HEK293 (cell line): ENCODE measurements around the gene CAPN13.

Experiments
- CTCF ChIA-PET: fragments of 350-600 bp; formaldehyde crosslinking; extraction: SDS; loops from one replicate; lab custom pipeline; 2021; ENCODE audit warnings: antibody characterized with exemption; lab: Yijun Ruan, JAX
- POLR2A ChIA-PET: fragments of 300-600 bp; formaldehyde crosslinking; extraction: SDS; loops from one replicate; lab custom pipeline; 2020; ENCODE audit warnings: antibody characterized with exemption, inconsistent platforms; lab: Yijun Ruan, JAX
- H3K27ac ChIP-seq: fragments of 200-500 bp; sonication (Bioruptor generic); 2 replicates; pipeline ENCODE4 v1.5.1; 2014; ENCODE audit warnings: low read depth, low read length, control low read depth, inconsistent platforms; ENCODE audit errors: extremely low read depth
- H3K36me3 ChIP-seq, 2 experiments: fragments of 200-500 bp in 1 of 2; sonication (Bioruptor generic) in 1 of 2; 1 replicate in 1 of 2; 2 replicates in 1 of 2; pipeline ENCODE4 v1.5.1; 2014 to 2017; ENCODE audit warnings: inconsistent platforms in 2 of 2, low read length in 2 of 2; ENCODE audit not compliant: control insufficient read depth in 2 of 2, insufficient read depth in 1 of 2
- H3K4me1 ChIP-seq: fragments of 200-500 bp; sonication (Bioruptor generic); 2 replicates; pipeline ENCODE4 v1.5.1; 2014; ENCODE audit warnings: mild to moderate bottlenecking, low read length, inconsistent platforms; ENCODE audit not compliant: control insufficient read depth, insufficient read depth
- H3K4me3 ChIP-seq: 2 replicates; pipeline ENCODE4 v1.5.1; 2011; ENCODE audit warnings: low read depth, mild to moderate bottlenecking, control low read depth, low read length, moderate library complexity
- H3K9me3 ChIP-seq: fragments of 200-500 bp; sonication (Bioruptor generic); 2 replicates; pipeline ENCODE4 v1.5.1; 2014; ENCODE audit warnings: low read depth, low read length, inconsistent platforms; ENCODE audit not compliant: control insufficient read depth, insufficient read depth
- BCL11A ChIP-seq: fragments of 450-650 bp; formaldehyde crosslinking; IDR thresholded peaks from 2 replicates; pipeline ENCODE4 v1.5.1; 2016; ENCODE audit warnings: low read depth, missing biosample characterization, missing genetic modification characterization
- GLIS1 ChIP-seq: fragments of 450-650 bp; formaldehyde crosslinking; IDR thresholded peaks from 2 replicates; pipeline ENCODE4 v1.5.1; 2016; ENCODE audit warnings: missing biosample characterization, missing genetic modification characterization
- KLF16 ChIP-seq: fragments of 450-650 bp; formaldehyde crosslinking; IDR thresholded peaks from 2 replicates; pipeline ENCODE4 v1.5.1; 2017; ENCODE audit warnings: missing biosample characterization, missing genetic modification characterization
- RBAK ChIP-seq: fragments of 450-650 bp; formaldehyde crosslinking; IDR thresholded peaks from 2 replicates; pipeline ENCODE4 v1.5.1; 2016; ENCODE audit warnings: missing biosample characterization, missing genetic modification characterization
- SALL2 ChIP-seq: fragments of 450-650 bp; formaldehyde crosslinking; IDR thresholded peaks from 2 replicates; pipeline ENCODE4 v1.5.0; 2017; ENCODE audit warnings: missing biosample characterization, mild to moderate bottlenecking, missing genetic modification characterization, borderline replicate concordance
- YY2 ChIP-seq: fragments of 450-650 bp; formaldehyde crosslinking; IDR thresholded peaks from 2 replicates; pipeline ENCODE4 v1.5.1; 2016; ENCODE audit warnings: missing biosample characterization, missing genetic modification characterization
- ZNF133 ChIP-seq: fragments of 450-650 bp; formaldehyde crosslinking; IDR thresholded peaks from 2 replicates; pipeline ENCODE4 v1.5.1; 2016; ENCODE audit warnings: missing biosample characterization, missing genetic modification characterization
- ZNF157 ChIP-seq: fragments of 450-650 bp; formaldehyde crosslinking; IDR thresholded peaks from 2 replicates; pipeline ENCODE4 v1.5.1; 2016; ENCODE audit warnings: missing biosample characterization, missing genetic modification characterization
- ZNF169 ChIP-seq: fragments of 450-650 bp; formaldehyde crosslinking; IDR thresholded peaks from 2 replicates; pipeline ENCODE4 v1.5.1; 2016; ENCODE audit warnings: missing biosample characterization, missing genetic modification characterization
- ZNF2 ChIP-seq: fragments of 450-650 bp; formaldehyde crosslinking; IDR thresholded peaks from 2 replicates; pipeline ENCODE4 v1.5.1; 2016; ENCODE audit warnings: missing biosample characterization, missing genetic modification characterization
- ZNF202 ChIP-seq: fragments of 450-650 bp; formaldehyde crosslinking; IDR thresholded peaks from 2 replicates; pipeline ENCODE4 v1.5.1; 2016; ENCODE audit warnings: missing biosample characterization, missing genetic modification characterization, borderline replicate concordance
- ZNF292 ChIP-seq: fragments of 450-650 bp; formaldehyde crosslinking; IDR thresholded peaks from 2 replicates; pipeline ENCODE4 v1.5.1; 2016; ENCODE audit warnings: low read depth, missing biosample characterization, missing genetic modification characterization, borderline replicate concordance
- ZNF341 ChIP-seq: fragments of 450-650 bp; formaldehyde crosslinking; IDR thresholded peaks from 2 replicates; pipeline ENCODE4; 2016; ENCODE audit warnings: low read depth, missing biosample characterization, missing genetic modification characterization
- ZNF350 ChIP-seq: fragments of 450-650 bp; formaldehyde crosslinking; IDR thresholded peaks from 2 replicates; pipeline ENCODE4 v1.5.0; 2017; ENCODE audit warnings: missing biosample characterization, mild to moderate bottlenecking, missing genetic modification characterization
- ZNF366 ChIP-seq: fragments of 450-650 bp; formaldehyde crosslinking; conservative IDR thresholded peaks from 2 replicates; pipeline ENCODE4 v1.5.1; 2016; ENCODE audit warnings: missing biosample characterization, missing genetic modification characterization
- ZNF433 ChIP-seq: fragments of 450-650 bp; formaldehyde crosslinking; IDR thresholded peaks from 2 replicates; pipeline ENCODE4 v1.5.1; 2016; ENCODE audit warnings: missing biosample characterization, missing genetic modification characterization, low read depth
- ZNF514 ChIP-seq: fragments of 450-650 bp; formaldehyde crosslinking; IDR thresholded peaks from 2 replicates; pipeline ENCODE4 v1.5.1; 2016; ENCODE audit warnings: missing biosample characterization, missing genetic modification characterization
- ZNF645 ChIP-seq: fragments of 450-650 bp; formaldehyde crosslinking; IDR thresholded peaks from 2 replicates; pipeline ENCODE4; 2016; ENCODE audit warnings: missing biosample characterization, missing genetic modification characterization
- ZNF658 ChIP-seq: fragments of 450-650 bp; formaldehyde crosslinking; IDR thresholded peaks from 2 replicates; pipeline ENCODE4; 2016; ENCODE audit warnings: missing biosample characterization, missing genetic modification characterization
- ZNF76 ChIP-seq: fragments of 450-650 bp; formaldehyde crosslinking; IDR thresholded peaks from 2 replicates; pipeline ENCODE4; 2016; ENCODE audit warnings: low read depth, missing biosample characterization, missing genetic modification characterization, borderline replicate concordance
- ZNF785 ChIP-seq: fragments of 450-650 bp; formaldehyde crosslinking; IDR thresholded peaks from 2 replicates; pipeline ENCODE4 v1.5.1; 2016; ENCODE audit warnings: missing biosample characterization, missing genetic modification characterization
- TF ChIP-seq, protein P1 (sequence below): fragments of 450-650 bp; formaldehyde crosslinking; IDR thresholded peaks from 2 replicates; pipeline ENCODE4 v1.5.1; 2016; ENCODE audit warnings: missing biosample characterization, missing genetic modification characterization
- TF ChIP-seq, protein P2 (sequence below): fragments of 450-650 bp; formaldehyde crosslinking; IDR thresholded peaks from 2 replicates; pipeline ENCODE4 v1.5.1; 2017; ENCODE audit warnings: missing biosample characterization, missing genetic modification characterization
- TF ChIP-seq, protein P3 (sequence below): fragments of 450-650 bp; formaldehyde crosslinking; IDR thresholded peaks from 2 replicates; pipeline ENCODE4 v1.5.1; 2016; ENCODE audit warnings: missing biosample characterization, missing genetic modification characterization, low read depth

The CAPN13 gene

GRCh38 chr2:30695749-30696148 lies 111.5 kb downstream of the CAPN13 start:
- TF ChIP-seq RBAK (tag by site-specific recombination), result no peak
- TF ChIP-seq BCL11A (tag by site-specific recombination), result no peak
- no peak for TF ChIP-seq ZNF202 (tag by site-specific recombination)
- TF ChIP-seq ZNF350 (tag by site-specific recombination), result no peak
- no peak for TF ChIP-seq ZNF76
- TF ChIP-seq, protein P1, sequence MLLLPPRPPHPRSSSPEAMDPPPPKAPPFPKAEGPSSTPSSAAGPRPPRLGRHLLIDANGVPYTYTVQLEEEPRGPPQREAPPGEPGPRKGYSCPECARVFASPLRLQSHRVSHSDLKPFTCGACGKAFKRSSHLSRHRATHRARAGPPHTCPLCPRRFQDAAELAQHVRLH (tag by site-specific recombination), result no peak
- TF ChIP-seq, protein P2, sequence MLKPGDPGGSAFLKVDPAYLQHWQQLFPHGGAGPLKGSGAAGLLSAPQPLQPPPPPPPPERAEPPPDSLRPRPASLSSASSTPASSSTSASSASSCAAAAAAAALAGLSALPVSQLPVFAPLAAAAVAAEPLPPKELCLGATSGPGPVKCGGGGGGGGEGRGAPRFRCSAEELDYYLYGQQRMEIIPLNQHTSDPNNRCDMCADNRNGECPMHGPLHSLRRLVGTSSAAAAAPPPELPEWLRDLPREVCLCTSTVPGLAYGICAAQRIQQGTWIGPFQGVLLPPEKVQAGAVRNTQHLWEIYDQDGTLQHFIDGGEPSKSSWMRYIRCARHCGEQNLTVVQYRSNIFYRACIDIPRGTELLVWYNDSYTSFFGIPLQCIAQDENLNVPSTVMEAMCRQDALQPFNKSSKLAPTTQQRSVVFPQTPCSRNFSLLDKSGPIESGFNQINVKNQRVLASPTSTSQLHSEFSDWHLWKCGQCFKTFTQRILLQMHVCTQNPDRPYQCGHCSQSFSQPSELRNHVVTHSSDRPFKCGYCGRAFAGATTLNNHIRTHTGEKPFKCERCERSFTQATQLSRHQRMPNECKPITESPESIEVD (tag by site-specific recombination), result no peak
- no peak for TF ChIP-seq KLF16 (tag by site-specific recombination)
- TF ChIP-seq ZNF157, result no peak
- TF ChIP-seq ZNF2 (tag by site-specific recombination), result no peak
- TF ChIP-seq GLIS1 (tag by site-specific recombination), result no peak
- no peak for TF ChIP-seq ZNF785
- TF ChIP-seq ZNF292 (tag by site-specific recombination), result no peak
- no peak for TF ChIP-seq ZNF366 (tag by site-specific recombination)
- TF ChIP-seq ZNF658 (tag by site-specific recombination), result no peak
- no peak for TF ChIP-seq ZNF433 (tag by site-specific recombination)
- TF ChIP-seq, protein P3, sequence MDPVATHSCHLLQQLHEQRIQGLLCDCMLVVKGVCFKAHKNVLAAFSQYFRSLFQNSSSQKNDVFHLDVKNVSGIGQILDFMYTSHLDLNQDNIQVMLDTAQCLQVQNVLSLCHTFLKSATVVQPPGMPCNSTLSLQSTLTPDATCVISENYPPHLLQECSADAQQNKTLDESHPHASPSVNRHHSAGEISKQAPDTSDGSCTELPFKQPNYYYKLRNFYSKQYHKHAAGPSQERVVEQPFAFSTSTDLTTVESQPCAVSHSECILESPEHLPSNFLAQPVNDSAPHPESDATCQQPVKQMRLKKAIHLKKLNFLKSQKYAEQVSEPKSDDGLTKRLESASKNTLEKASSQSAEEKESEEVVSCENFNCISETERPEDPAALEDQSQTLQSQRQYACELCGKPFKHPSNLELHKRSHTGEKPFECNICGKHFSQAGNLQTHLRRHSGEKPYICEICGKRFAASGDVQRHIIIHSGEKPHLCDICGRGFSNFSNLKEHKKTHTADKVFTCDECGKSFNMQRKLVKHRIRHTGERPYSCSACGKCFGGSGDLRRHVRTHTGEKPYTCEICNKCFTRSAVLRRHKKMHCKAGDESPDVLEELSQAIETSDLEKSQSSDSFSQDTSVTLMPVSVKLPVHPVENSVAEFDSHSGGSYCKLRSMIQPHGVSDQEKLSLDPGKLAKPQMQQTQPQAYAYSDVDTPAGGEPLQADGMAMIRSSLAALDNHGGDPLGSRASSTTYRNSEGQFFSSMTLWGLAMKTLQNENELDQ (tag by site-specific recombination), result no peak
- TF ChIP-seq ZNF169 (tag by site-specific recombination), result no peak
- TF ChIP-seq SALL2, result no peak
- TF ChIP-seq, all 188 proteins: peak for 0
- no peak overlapping the region for H3K4me3 ChIP-seq
- no peaks in the 10 kb centered on the region for H3K4me1 ChIP-seq
- CTCF ChIA-PET, result interaction anchor here (0.5 to 5.9 kb wide), 5 partner anchors 9 to 487 kb away, joined by 3 to 43 read pairs (median 3); no protein-coding TSS in a partner anchor
- no peaks in the 10 kb centered on the region for H3K36me3 ChIP-seq
- POLR2A ChIA-PET, result no interaction called here
- H3K9me3 ChIP-seq, result no peaks in the 10 kb centered on the region
- H3K27ac ChIP-seq, result no peak overlapping the region

GRCh38 chr2:30694286-30695055 lies 112.8 kb downstream of the CAPN13 start:
- no peaks in the 10 kb centered on the region for H3K36me3 ChIP-seq
- TF ChIP-seq ZNF133 (no peak), ZNF514 (no peak), ZNF645 (tag by site-specific recombination) (no peak), YY2 (tag by site-specific recombination) (no peak), ZNF341 (tag by site-specific recombination) (no peak)
- ChIA-PET POLR2A (no interaction called here), CTCF (interaction anchor here (0.8 to 5.9 kb wide), 5 partner anchors 8 to 529 kb away, joined by 3 to 43 read pairs (median 5); no protein-coding TSS in a partner anchor)
- no peak overlapping the region for H3K27ac ChIP-seq
- no peaks in the 10 kb centered on the region for H3K4me1 ChIP-seq
- no peak overlapping the region for H3K4me3 ChIP-seq
- H3K9me3 ChIP-seq, result no peaks in the 10 kb centered on the region
